H1 (cell line): Measurements from ENCODE around the gene INSIG1.

Source experiments
- ATF3 ChIP-seq: IDR thresholded peaks from 2 replicates; pipeline ENCODE4 v1.6.1; 2011; ENCODE audit warnings: low read depth, mild to moderate bottlenecking, low read length; ENCODE audit not compliant: insufficient read depth
- CBX5 ChIP-seq: fragments of 300-800, 300-1000 bp; sonication (generic); IDR thresholded peaks from 2 replicates; pipeline ENCODE4 v1.7.1; 2016; ENCODE audit warnings: antibody characterized with exemption, low read length, low read depth
- CEBPB ChIP-seq: IDR thresholded peaks from 2 replicates; pipeline ENCODE4 v1.6.1; 2012; ENCODE audit warnings: low read depth, low read length
- CTCF ChIP-seq, 3 experiments: IDR thresholded peaks; 1 replicate in 2 of 3; 2 replicates in 1 of 3; pipeline versions ENCODE4 v1.5.1 to v1.6.1; 2011; ENCODE audit warnings: low read length in 3 of 3, mild to moderate bottlenecking in 3 of 3, inconsistent platforms in 2 of 3, low read depth in 1 of 3, moderate library complexity in 1 of 3; ENCODE audit not compliant: insufficient read depth in 1 of 3; ENCODE audit errors: control extremely low read depth in 1 of 3
- EZH2 ChIP-seq: fragments of 200-600 bp; sonication (generic); IDR thresholded peaks from 2 replicates; pipeline ENCODE4 v1.7.1; 2012; ENCODE audit warnings: low read depth, mild to moderate bottlenecking, moderate library complexity, low read length, inconsistent platforms; ENCODE audit not compliant: severe bottlenecking
- GABPA ChIP-seq: IDR thresholded peaks from 2 replicates; pipeline ENCODE4 v1.6.1; 2011; ENCODE audit warnings: mild to moderate bottlenecking, low read length, moderate library complexity, borderline replicate concordance; ENCODE audit not compliant: insufficient read depth
- HDAC6 ChIP-seq: IDR thresholded peaks from one replicate; pipeline ENCODE4 v1.7.1; 2012; ENCODE audit warnings: low read depth, mild to moderate bottlenecking, inconsistent platforms, low read length, moderate library complexity
- JUND ChIP-seq: IDR thresholded peaks from 2 replicates; pipeline ENCODE4 v1.6.1; 2011; ENCODE audit warnings: mild to moderate bottlenecking, improper control_type of control experiment, low read length
- POLR2A ChIP-seq, 2 experiments: IDR thresholded peaks; 1 replicate in 1 of 2; 2 replicates in 1 of 2; pipeline ENCODE4 v1.6.1; 2011; ENCODE audit warnings: low read depth in 2 of 2, low read length in 2 of 2, mild to moderate bottlenecking in 2 of 2; ENCODE audit errors: control extremely low read depth in 1 of 2
- SIRT6 ChIP-seq: IDR thresholded peaks from one replicate; pipeline ENCODE4 v1.7.1; 2012; ENCODE audit warnings: low read length, inconsistent platforms
- TAF1 ChIP-seq: IDR thresholded peaks from 2 replicates; pipeline ENCODE4 v1.6.1; 2011; ENCODE audit warnings: mild to moderate bottlenecking, low read depth, low read length

- TF ChIP-seq ATF3 (no peak), CTCF (IDR thresholded peaks at IDR 0.05; ENCODE audit: control extremely low read depth in 1 of 3, insufficient read depth in 1 of 3, low read depth in 1 of 3, low read length in 3 of 3) (peak; percentile 80 to 96 (median 89)), SIRT6 (no peak), POLR2A (IDR thresholded peaks at IDR 0.05; ENCODE audit: control extremely low read depth in 1 of 2, low read depth in 2 of 2, low read length in 2 of 2) (no peak), HDAC6 (no peak), GABPA (no peak), CEBPB (no peak), CBX5 (no peak), JUND (no peak), EZH2 (peak; percentile 24), TAF1 (no peak)
These were observed 47.1 kb downstream of the INSIG1 start for GRCh38 chr7:155344618-155345433.
